Aorta (tissue), 5 donors: ENCODE data around the gene CCDC85A. TPM values are rescaled to one million over a fixed set of nuclear protein-coding genes. Genes with fewer than 3 reads are reported as not detected.

Source experiments
- ATAC-seq: fragments of 200-7000 bp; cut with Tn5 transposase; one replicate; pipeline ENCODE4 v1.9.1; 2022; ENCODE audit warnings: moderate library complexity; ENCODE audit not compliant: low FRiP score
- DNase-seq, 2 donors: peaks; one replicate each; pipeline ENCODE4 v3.0.0-alpha.2; 2020
- H3K27ac ChIP-seq, 2 donors: one replicate each; pipeline ENCODE4 v1.5.1; 2013; ENCODE audit warnings: low read length in 2 of 2, mild to moderate bottlenecking in 2 of 2, moderate library complexity in 2 of 2, control low read depth in 1 of 2, inconsistent platforms in 1 of 2, low read depth in 1 of 2
- H3K27me3 ChIP-seq, 2 donors: one replicate each; pipeline ENCODE4 v1.6.1; 2013; ENCODE audit warnings: control low read depth in 1 of 2, low read length in 1 of 2, mild to moderate bottlenecking in 1 of 2, moderate library complexity in 1 of 2; ENCODE audit not compliant: insufficient read depth in 2 of 2, control insufficient read depth in 1 of 2
- H3K36me3 ChIP-seq, 2 donors: one replicate each; pipeline ENCODE4 v1.6.1; 2013; ENCODE audit warnings: control low read depth in 1 of 2, low read length in 1 of 2, mild to moderate bottlenecking in 1 of 2; ENCODE audit not compliant: insufficient read depth in 2 of 2, control insufficient read depth in 1 of 2
- H3K4me1 ChIP-seq, 2 donors: one replicate each; pipeline ENCODE4 v1.6.1; 2013; ENCODE audit warnings: low read length in 2 of 2, control low read depth in 1 of 2, mild to moderate bottlenecking in 1 of 2, moderate library complexity in 1 of 2; ENCODE audit not compliant: insufficient read depth in 2 of 2, control insufficient read depth in 1 of 2
- H3K4me3 ChIP-seq, 2 donors: one replicate each; pipeline ENCODE4 v1.5.1; 2013; ENCODE audit warnings: low read length in 2 of 2, control low read depth in 1 of 2, mild to moderate bottlenecking in 1 of 2
- H3K9me3 ChIP-seq: one replicate; pipeline ENCODE4 v1.6.1; 2013; ENCODE audit warnings: mild to moderate bottlenecking, low read length; ENCODE audit not compliant: control insufficient read depth
- WGBS, 2 donors: extraction: QIAGEN DNeasy Blood & Tissue Kit; methylation state at CpG; one replicate each; pipeline ENCODE4 v1.1.7; 2013; 5-methylcytosine and 5-hydroxymethylcytosine counted together
- intact Hi-C, 2 donors: fragments of 100-400 bp; cut with DNase I; formaldehyde crosslinking; loops; one replicate each; pipeline versions ENCODE4 v1.14.2 to v1.15.0; 2022
- polyA plus RNA-seq, 2 donors: library from polyadenylated mRNA; stranded (reverse); fragments of 200-250 nt; gene quantifications; one replicate each; pipeline ENCODE4 v1.2.3, GENCODE V29; 2013
- total RNA-seq, 2 donors: library from RNA; stranded (reverse); fragmentation: NEBNext Ultra II Directional; extraction: Animal tissue kit (Norgen Biotek cat#: 25700); gene quantifications; one replicate each; pipeline ENCODE4 v1.2.1, GENCODE V29; 2021
- donor health status: healthy with polysubstance abuse.
- donor health status: Bipolar disorder and iron deficiency.
- donor health status: DM: no; HTN: no; CAD: no.
- donor health status: DM: no; HTN: no; CAD: no.
- donor health status: DM: yes; HTN: yes; CAD: no.

Gene CCDC85A
- total and polyA plus RNA-seq, 4 donors = 0.28 to 5.6 (median 2.7) TPM; not detected in 1

DNA sequence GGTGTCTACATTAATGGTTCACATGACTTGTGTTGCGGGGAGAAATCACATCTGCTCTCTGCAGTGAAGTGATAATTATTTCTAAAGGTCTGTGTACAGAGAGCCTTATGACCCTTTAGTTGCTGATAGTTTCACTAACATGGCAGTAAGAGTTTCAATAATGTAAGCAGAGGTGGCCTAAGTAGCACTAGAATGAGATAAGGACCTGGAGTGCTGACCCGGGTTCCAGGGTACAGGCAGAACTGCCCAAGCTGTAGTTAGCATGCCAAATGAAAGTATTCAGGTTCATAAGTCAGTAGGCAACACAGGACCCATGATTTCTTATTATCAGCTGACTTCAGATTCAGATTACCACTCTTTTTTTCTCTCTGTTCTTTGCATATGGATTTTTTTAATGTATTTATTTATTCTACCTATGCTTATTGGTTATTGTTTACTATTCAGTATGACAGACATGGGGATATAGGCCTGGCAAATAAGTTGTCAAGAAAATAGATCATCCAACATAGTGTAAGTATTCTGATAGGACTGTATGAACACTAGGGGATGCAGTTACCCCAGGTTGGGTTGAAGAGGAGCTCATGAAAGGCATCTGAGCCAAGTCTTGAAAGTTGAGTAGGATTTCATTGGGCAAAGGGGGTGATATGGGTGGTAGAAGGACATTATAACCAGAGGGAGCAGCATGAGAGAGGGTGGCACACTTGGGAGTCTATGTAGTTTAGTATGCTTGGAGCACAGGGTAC is 105.2 kb downstream of the CCDC85A start:
- DNase-seq = no peak
- Histone ChIP-seq H3K36me3 (no peaks in the 10 kb centered on the region), H3K27me3 (no peaks in the 10 kb centered on the region), H3K4me3 (no peak overlapping the region), H3K4me1 (no peaks in the 10 kb centered on the region), H3K27ac (no peak overlapping the region), H3K9me3 (no peaks in the 10 kb centered on the region)
- ATAC-seq = no peak
- intact Hi-C loops = no loop called here
- WGBS, 2 donors = 78% methylated on average over 2 of the region's 2 CpGs

DNA sequence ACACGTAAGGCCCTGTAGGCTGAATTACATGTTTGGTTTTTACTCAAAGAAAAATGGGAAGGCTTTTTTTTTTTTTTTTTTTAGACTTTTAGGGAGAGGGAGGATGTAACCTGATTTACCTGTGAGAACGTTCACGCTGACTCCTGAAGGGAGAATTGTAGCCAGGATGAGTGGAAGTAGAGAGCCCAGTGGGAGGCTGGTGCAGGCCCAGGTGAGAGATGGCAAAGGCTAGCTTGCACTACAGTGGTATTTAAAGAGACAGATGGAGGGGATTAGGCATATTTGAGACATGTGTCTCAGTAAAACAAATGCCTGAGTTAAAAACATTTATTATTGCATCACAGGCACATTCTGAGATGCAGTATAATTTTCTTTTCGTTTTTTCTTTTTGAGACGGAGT is 107.9 kb downstream of the CCDC85A start:
- Histone ChIP-seq H3K4me3 (no peak overlapping the region), H3K27me3 (no peaks in the 10 kb centered on the region), H3K36me3 (no peaks in the 10 kb centered on the region), H3K4me1 (no peaks in the 10 kb centered on the region), H3K9me3 (no peaks in the 10 kb centered on the region), H3K27ac (no peak overlapping the region)
- intact Hi-C loops = no loop called here
- WGBS, 2 donors = 81 to 89% methylated on average over 5 of the region's 5 CpGs
- no peak for ATAC-seq
- DNase-seq = no peak

DNA sequence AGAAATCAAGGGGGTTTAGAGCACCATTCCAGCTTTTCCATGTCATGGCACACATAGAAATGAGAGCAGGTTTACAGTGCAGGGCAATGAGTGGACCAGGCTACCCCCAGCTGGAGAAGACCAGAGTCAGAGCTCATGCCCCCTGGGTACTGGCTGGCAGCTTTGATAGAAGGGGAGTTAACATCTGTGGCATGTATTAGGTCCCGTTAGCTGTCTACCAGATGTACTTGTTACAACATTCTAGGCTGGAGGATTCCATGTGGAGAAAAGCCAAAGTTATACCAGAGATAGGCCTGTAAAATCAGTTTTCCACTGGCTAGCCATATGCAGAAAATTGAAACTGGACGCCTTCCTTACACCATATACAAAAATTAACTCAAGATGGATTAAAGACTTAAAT is 109.2 kb downstream of the CCDC85A start:
- H3K4me1 ChIP-seq = no peaks in the 10 kb centered on the region
- H3K4me3 ChIP-seq = no peak overlapping the region
- ATAC-seq (no peak), DNase-seq (no peak)
- no peaks in the 10 kb centered on the region for H3K9me3 ChIP-seq
- intact Hi-C loops = no loop called here
- no peaks in the 10 kb centered on the region for H3K27me3 ChIP-seq
- no peak overlapping the region for H3K27ac ChIP-seq
- H3K36me3 ChIP-seq = no peaks in the 10 kb centered on the region
- 80 to 81% methylated on average over 2 of the region's 2 CpGs for WGBS, 2 donors

DNA sequence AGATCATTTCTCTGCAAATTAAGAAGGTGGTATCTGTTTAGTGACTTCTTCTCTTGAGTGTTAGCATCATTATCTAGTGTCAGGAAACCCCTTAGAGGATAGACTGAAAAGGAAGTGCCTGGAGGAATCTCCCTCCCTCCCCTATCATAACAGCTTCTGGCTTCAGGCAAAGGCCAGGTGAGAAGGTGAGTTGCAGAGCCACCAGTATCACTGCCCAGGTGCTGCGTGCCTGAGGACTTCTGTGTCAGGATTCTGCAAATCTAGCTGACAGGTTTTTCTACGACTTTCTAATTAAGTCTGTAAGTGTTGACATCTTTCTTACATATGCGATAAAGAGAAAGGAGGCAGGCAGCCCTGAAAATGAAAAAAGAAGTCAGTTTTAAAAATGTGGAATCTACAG is 111.9 kb downstream of the CCDC85A start:
- Histone ChIP-seq H3K27me3 (no peaks in the 10 kb centered on the region), H3K4me1 (no peaks in the 10 kb centered on the region), H3K36me3 (no peaks in the 10 kb centered on the region), H3K27ac (no peak overlapping the region), H3K4me3 (no peak overlapping the region), H3K9me3 (no peaks in the 10 kb centered on the region)
- 70% methylated on average over 3 of the region's 3 CpGs for WGBS, 2 donors
- intact Hi-C loops = no loop called here
- DNase-seq (no peak), ATAC-seq (no peak)

DNA sequence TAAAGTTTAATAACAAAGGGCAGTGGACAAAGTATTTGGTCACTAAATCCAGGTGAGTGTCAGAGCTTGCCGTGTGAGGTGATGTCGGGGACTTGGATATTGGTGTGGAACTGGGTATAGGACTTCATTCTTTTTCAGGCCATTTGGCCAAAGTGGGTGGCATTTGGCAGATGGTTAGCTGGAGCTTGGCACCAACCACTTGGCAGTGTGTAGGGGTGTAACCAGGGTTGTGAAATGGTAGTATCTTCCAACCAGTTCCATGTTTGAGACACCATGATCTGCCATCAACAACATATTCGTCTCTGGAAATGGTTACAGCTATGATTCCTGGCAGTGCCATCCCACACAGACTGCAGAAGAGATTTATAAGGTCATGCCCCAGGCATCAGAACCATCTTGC is 113.9 kb downstream of the CCDC85A start:
- ATAC-seq = no peak
- H3K4me1 ChIP-seq = no peaks in the 10 kb centered on the region
- no peak overlapping the region for H3K4me3 ChIP-seq
- no peak for DNase-seq
- no peak overlapping the region for H3K27ac ChIP-seq
- no peaks in the 10 kb centered on the region for H3K27me3 ChIP-seq
- no peaks in the 10 kb centered on the region for H3K9me3 ChIP-seq
- intact Hi-C loops = no loop called here
- no peaks in the 10 kb centered on the region for H3K36me3 ChIP-seq
- 76 to 82% methylated on average over 3 of the region's 3 CpGs for WGBS, 2 donors

DNA sequence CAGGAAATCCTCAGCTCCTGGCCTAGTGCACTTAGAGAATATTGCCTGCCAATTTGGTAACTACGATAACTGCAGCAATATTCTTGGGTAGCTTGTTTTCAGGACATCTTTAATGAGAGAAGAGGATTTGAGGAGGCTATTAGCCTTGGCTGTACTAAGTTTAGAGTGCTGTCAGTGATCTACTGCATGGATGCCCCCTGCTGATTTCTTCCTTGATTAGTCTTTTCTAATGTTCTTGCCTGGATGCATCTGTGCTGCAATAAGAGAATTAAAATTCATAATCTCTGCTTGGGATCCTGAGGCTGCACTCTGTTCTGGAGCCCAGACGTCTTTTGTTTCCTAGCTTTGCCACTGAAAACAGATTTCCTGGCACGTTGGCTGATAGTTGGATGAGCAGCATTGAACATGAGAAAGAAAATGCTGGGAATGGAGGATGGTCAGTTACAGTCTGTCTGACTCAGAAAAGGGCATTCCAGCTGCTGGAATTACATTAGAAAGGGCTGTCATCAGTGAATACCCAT is 115.4 kb downstream of the CCDC85A start:
- H3K9me3 ChIP-seq = no peaks in the 10 kb centered on the region
- H3K36me3 ChIP-seq = no peaks in the 10 kb centered on the region
- no peak overlapping the region for H3K27ac ChIP-seq
- no peaks in the 10 kb centered on the region for H3K4me1 ChIP-seq
- ATAC-seq (no peak), DNase-seq (no peak)
- intact Hi-C loops = no loop called here
- WGBS, 2 donors = 60 to 66% methylated on average over 3 of the region's 3 CpGs
- H3K4me3 ChIP-seq = no peak overlapping the region
- H3K27me3 ChIP-seq = no peaks in the 10 kb centered on the region

DNA sequence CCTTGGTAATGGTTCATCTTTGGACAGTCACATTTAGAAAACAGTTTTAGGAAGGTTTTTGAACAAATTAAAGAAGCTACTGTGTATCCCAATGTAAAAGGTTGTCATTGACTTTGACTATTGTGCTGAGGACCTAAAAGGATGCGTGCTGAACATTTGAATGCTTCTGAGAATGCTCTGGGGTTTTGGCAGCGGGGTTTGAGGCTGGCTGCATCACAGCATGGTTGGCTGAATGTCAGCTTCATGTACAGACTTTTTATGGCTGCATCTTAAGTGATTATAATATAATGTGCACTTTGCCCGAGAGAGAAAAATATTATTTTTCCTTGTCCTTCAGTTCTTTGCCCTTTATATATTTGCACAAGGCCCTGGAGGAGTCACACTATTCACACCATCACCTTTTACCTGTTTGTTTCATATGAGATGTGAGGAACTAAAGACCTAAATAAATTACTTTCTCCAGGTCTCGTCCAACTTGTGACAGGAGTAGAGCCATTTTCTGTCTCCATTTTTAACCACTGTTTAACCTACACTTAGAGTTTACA is 125.9 kb downstream of the CCDC85A start:
- Histone ChIP-seq H3K27ac (no peak overlapping the region), H3K9me3 (no peaks in the 10 kb centered on the region), H3K4me3 (no peak overlapping the region), H3K27me3 (no peaks in the 10 kb centered on the region), H3K4me1 (no peaks in the 10 kb centered on the region), H3K36me3 (no peaks in the 10 kb centered on the region)
- DNase-seq = no peak
- ATAC-seq = no peak
- WGBS, 2 donors = 22 to 31% methylated on average over 4 of the region's 4 CpGs
- intact Hi-C loops = no loop called here

DNA sequence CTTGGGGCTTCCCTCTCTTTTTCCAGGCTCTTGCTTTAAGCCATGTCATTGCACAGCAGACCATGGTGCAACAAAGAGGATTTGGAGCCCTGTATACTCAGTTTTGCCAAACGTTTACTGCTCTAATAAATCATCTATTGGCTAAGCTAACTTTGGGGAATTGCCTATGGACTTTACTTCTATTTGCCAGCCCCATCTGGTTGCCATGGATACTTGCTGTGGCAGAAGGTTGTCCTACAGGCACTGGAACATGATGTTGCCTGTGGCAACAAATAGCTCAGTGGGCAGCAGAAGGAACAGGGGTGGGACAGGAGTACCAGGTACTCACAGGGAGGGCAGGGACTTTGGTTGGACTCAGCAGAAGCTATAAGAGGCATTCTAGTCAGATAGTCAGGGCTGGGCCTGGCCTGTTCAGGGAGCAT is 129.7 kb downstream of the CCDC85A start:
- intact Hi-C loops = no loop called here
- Histone ChIP-seq H3K9me3 (no peaks in the 10 kb centered on the region), H3K27me3 (no peaks in the 10 kb centered on the region), H3K4me3 (no peak overlapping the region), H3K36me3 (no peaks in the 10 kb centered on the region), H3K27ac (no peak overlapping the region), H3K4me1 (no peaks in the 10 kb centered on the region)
- no peak for ATAC-seq
- no peak for DNase-seq
- 15 to 29% methylated on average over 1 of the region's 1 CpG for WGBS, 2 donors

DNA sequence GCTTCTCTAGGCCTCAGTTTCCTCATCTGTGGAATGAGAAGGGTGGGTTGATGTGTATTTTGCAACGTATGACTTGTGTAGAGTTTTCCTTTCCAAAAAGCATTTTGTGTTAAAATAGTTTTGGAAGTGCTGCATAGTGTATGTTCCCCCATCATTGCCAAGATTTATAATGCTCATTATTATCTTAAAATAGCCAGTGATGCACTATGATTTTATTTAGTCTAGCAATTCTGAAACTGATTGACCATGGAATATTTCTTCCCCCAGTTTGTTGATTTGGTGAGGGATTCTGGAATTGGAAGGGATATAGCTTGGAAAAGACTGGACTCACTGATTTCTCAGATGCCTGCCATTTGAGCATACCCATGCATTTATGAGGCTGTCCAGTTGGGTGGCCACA is 130.6 kb downstream of the CCDC85A start:
- Histone ChIP-seq H3K4me1 (no peaks in the 10 kb centered on the region), H3K9me3 (no peaks in the 10 kb centered on the region), H3K27ac (no peak overlapping the region), H3K27me3 (no peaks in the 10 kb centered on the region), H3K4me3 (no peak overlapping the region), H3K36me3 (no peaks in the 10 kb centered on the region)
- ATAC-seq (no peak), DNase-seq (no peak)
- intact Hi-C loops = no loop called here
- 10 to 15% methylated on average over 1 of the region's 1 CpG for WGBS, 2 donors
